ENCODE measurements around the gene TIMM9.
"Not testable (repeated sequence)": the region's sequence is repeated elsewhere in the genome, so short reads cannot be mapped to it uniquely, and the experiment has no call there.

TIMM9 gene

GRCh38 chr14:58427281-58428117, at the start of gene TIMM9, which contains the start of gene KIAA0586:
TIMM9 (minus strand) TSS chr14:58427531; CDS start chr14:58411945, 15,586 bp downstream.
KIAA0586 (plus strand) TSS chr14:58427719; CDS start chr14:58428265, 546 bp downstream.
- peak; percentile 93 for DNase-seq

GRCh38 chr14:58476320-58476719, 49.0 kb upstream of the TIMM9 start:
- no peak for DNase-seq

DNA sequence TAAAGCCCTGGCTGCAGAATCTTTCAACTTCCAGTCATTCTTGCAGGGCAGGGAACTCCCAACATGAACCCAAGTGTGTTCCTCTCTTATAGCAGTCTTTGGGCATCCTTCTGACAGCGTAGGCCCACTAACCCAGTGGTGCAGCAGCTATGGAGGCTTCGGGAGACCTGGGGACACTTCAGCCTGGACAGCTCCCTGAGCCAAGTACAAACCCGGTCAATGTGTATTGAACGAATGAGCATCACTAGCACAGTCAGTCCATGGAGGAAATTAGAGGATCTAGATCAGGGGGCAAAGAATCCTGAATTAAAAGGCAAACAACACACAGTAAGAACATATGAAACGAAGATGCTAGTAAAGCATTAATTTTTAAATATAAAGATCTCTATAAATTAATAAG, 42.0 kb upstream of the TIMM9 start:
- DNase-seq = no peak

GRCh38 chr14:58467575-58467974, 40.2 kb upstream of the TIMM9 start:
- no peak for DNase-seq

- no peak for DNase-seq
Observed at GRCh38 chr14:58466459-58466858, 39.1 kb upstream of the TIMM9 start.

- no peak for DNase-seq
Observed at GRCh38 chr14:58465421-58465820, 38.1 kb upstream of the TIMM9 start.

DNA sequence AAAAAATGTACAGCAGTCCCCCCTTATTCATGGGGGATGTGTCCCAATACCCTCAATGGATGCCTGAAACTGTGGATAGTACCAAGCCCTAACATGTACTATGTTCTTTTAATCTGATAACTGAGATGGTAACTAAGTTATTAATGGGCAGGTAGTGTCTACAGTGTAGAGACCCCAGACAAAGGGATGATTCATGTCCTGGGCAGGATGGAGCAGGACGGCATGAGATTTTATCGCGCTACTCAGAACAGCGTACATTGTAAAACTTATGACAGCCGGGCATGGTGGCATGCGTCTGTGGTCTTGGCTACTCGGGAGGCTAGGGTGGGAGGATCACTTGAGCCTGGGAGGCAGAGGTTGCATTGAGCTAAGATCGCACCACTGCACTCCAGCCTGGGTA, 37.3 kb upstream of the TIMM9 start:
- DNase-seq = no peak

DNA sequence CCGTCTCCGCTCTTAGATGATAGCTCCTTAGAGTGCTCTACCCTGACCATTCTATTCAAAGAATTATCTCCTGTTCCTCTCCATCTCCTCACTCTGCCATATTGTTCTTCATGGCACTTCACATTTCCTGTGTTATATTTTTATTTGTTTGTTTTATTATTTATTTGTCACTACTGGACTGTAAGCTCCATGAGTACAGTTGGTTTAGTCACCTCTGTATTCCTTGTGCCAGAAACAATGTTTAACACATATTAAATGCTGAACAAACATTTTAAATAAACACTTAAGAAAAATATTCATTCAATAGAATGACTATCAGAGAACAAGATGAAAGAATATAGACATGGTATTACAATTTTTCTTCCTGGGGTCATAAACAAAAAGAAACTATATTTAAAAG, 35.8 kb upstream of the TIMM9 start:
- DNase-seq = no peak

- DNase-seq = no peak
Observed at GRCh38 chr14:58460772-58461171, 33.4 kb upstream of the TIMM9 start.

DNA sequence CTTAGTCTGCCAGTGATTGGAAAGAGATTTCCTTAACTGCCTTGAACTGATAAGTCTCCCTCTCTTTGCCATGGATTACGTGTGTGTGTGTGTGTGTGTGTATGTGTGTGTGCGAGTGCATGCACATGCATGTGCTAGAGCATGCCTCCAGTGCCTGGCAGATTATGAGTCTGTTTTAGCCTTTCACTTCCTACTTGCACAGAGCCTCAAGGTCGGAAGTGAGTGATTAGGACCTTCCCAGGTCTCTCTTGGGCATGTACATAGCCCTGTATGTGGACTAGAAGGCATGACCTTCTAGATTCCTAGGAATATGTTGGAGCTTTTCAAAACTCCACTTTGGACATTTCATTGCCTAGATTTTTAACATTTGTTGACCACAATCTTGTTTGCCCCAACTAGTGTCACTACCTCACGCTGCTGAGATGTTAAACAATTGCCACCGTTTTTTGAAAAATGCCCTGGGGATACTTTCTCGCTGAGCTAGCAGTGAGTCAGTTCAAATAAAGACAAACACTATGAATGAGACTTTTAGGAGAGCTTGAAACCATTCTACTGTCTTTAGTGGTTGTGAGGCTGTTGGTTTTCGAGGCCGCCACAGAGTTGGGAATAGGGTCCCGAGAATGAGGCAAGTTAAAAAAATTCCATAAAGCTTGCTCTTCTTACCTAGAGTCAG, 28.4 kb upstream of the TIMM9 start:
- DNase-seq = no peak

- no peak for DNase-seq
Observed at GRCh38 chr14:58444627-58445026, 17.3 kb upstream of the TIMM9 start.

DNA sequence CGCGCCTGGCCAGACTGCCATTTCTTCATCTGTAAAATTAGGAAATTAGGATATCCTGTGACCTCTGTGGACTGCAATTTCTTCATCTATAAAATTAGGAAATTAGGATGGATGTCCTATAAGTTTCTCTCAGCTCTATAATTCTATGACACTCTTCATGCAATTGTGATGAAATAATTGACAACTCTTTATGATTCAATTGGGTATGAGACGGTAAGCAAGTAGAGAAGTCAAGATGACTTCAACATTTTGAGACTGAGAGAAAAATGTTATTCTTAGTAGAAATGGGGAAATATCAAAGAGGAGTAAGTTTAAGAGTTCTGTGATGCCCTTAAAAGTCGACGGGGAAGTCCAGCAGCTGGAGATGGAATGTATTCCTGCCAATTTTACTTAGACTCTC, 12.1 kb upstream of the TIMM9 start:
- DNase-seq = no peak

GRCh38 chr14:58430156-58430555, 2.8 kb upstream of the TIMM9 start:
- no peak for DNase-seq

DNA sequence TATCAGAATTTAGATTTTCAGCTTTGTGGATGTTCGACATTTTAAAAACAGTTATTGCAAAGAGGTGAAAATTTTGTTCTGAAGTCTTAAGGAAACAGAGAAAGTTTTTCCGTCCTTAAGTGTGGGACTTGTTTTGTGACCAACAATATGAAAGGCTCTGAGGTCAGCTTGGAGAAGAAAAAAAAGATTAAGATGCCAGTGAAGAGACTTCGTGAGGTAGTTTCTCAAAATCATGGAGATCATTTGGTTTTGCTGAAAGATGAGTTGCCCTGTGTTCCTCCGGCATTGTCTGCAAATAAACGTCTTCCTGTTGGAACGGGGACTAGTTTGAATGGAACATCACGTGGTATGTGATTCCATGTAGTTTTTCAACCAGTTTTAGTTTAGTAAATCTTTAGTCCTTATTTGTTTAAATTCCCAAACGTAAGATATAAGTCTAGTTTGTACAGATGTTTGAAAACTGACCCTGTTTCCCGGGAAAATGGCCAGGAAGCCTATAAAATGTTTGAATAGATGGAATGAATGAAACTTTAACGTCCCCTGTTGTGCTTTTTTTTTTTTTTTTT, 870 bp upstream of the TIMM9 start:
- no peak for DNase-seq

DNA sequence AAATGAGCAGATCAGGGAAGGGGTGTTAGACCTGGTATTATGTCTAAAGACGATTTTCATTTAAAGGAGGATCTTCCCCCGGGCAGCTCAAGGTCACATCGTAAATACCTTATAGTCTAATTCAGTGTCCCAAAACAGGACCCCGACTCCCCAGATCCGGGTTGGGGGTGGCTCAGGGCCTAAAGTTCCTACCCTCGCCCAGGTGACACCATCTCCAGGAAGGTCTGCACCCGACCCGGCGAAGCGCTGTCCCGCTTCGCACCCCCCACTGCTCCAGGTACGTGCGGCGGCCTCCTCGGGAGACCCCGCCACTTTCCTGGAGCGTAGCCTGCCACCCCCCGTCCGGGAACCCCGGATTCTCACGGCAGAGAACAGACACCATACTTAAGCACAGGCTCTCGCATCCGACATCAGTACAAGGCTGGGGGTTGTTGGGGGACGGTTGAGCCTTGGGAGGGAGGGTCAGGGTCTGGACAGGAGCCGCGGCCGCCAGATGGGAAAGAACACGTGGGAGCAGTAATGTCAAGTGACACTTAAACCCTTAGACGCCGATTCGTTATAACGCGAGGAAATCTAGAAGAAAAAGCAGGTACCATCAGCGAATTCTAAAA, 556 bp downstream of the TIMM9 start:
- DNase-seq = peak; percentile 46

DNA sequence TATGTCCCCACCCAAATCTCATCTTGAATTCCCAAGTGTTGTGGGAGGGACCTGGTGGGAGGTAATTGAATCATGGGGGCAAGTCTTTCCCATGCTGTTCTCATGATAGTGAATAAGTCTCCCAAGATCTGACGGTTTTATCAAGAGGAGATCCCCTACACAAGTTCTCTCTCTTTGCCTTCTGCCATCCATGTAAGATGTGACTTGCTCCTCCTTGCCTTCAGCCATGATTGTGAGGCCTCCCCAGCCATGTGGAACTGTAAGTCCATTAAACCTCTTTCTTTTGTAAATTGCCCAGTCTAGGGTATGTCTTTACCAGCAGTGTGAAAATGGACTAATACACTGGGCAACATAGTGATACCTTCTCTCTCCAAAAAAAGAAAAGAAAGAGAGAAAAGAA, 10.4 kb downstream of the TIMM9 start:
- DNase-seq = not testable (repeated sequence)

DNA sequence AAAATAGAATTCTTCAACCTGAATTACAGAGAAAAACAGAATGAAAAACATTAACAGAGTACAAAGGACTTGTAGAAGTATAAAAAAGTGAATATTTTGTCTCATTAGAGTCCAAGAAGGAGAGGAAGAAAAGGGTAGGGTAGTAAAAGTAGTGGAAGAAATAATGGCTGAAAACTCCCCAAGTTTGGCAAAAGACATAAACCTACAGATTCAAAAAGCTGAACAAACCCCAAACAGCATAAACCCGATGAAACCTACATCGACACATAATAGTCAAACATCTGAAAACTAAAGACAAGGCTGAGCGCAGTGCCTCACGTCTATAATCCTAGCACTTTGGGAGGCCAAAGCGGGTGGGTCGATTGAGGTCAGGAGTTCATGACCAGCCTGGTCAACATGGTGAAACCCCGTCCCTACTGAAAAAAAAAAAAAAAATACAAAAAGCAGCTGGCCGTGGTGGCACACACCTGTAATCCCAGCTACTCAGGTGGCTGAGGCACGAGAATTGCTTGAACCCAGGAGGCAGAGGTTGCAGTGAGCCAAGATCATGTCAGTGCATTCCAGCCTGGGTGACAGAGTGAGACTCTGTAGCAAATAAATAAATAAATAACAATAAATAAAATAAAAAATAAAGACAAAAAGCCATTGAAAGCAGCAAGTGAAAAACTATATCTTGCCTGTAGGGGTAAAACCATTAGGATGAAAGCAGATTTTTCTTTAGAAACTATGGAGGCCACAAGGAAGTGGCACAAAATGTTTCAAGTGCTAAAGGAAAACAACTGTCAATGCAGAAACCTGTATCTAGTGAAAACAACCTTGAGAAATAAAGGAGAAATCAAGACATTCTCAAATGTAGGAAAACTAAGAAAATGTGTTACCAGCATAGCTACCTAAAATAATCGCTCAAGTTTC, 11.4 kb downstream of the TIMM9 start:
- DNase-seq = no peak

DNA sequence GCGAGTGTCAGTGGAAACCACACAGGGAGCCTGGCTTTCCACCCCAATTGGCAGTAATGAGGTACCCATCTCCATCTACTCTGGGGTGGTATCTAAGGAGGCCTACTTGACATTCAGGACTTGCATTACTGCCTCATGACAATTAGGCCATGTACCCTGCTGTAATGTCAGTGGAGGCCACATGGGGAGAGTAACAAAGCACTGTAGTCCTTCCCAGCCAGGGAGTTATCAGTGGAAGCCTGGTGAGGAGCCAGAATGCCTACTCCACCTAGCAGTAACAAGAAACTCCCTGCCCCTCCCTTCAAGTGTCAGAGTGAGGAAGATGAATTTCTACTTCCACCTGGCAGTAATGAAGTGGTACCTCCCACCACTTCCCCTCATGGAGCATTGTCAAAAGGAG, 12.5 kb downstream of the TIMM9 start:
- no peak for DNase-seq

GRCh38 chr14:58408681-58409215, 18.6 kb downstream of the TIMM9 start:
- no peak for DNase-seq

- no peak for DNase-seq
Observed at GRCh38 chr14:58401587-58401986, 25.7 kb downstream of the TIMM9 start.

GRCh38 chr14:58398895-58399294, 28.4 kb downstream of the TIMM9 start:
- no peak for DNase-seq

GRCh38 chr14:58398495-58398894, 28.8 kb downstream of the TIMM9 start:
- DNase-seq = no peak

All from stimulated activated CD4-positive, alpha-beta T cell treated with anti-CD3 and anti-CD28 coated beads, Interleukin-4, amount 100 ng/mL, for 1 hour (primary cell).